ENCODE measurements around the gene HLX.
A peak's percentile ranks its signal among the peaks of the same experiment; 100 is the strongest.

HLX gene

GRCh38 chr1:220901881-220902280 is 22.6 kb downstream of the HLX start:
- no peak for DNase-seq

- no peak for DNase-seq
Measured at GRCh38 chr1:220902916-220903315, 23.7 kb downstream of the HLX start.

GRCh38 chr1:220904876-220905275 is 25.6 kb downstream of the HLX start:
- DNase-seq, result no peak

GRCh38 chr1:220905650-220906560 is 26.7 kb downstream of the HLX start:
- no peak for DNase-seq

- DNase-seq, result no peak
Measured at GRCh38 chr1:220906561-220907334, 27.5 kb downstream of the HLX start.

GRCh38 chr1:220908757-220909156 is 29.5 kb downstream of the HLX start:
- no peak for DNase-seq

GRCh38 chr1:220910021-220910420 is 30.8 kb downstream of the HLX start:
- DNase-seq, result no peak

- no peak for DNase-seq
Measured at GRCh38 chr1:220914283-220915116, 35.3 kb downstream of the HLX start.

GRCh38 chr1:220915117-220915440 is 35.8 kb downstream of the HLX start:
- DNase-seq, result no peak

- DNase-seq, result no peak
Measured at GRCh38 chr1:220915954-220916353, 36.7 kb downstream of the HLX start.

GRCh38 chr1:220917101-220917500 is 37.9 kb downstream of the HLX start:
- no peak for DNase-seq

- no peak for DNase-seq
Measured at GRCh38 chr1:220917535-220918209, 38.4 kb downstream of the HLX start.

- DNase-seq, result peak; percentile 76
Measured at GRCh38 chr1:220918285-220918951, 39.2 kb downstream of the HLX start.

GRCh38 chr1:220920967-220921366 is 41.7 kb downstream of the HLX start:
- no peak for DNase-seq

- no peak for DNase-seq
Measured at GRCh38 chr1:220921498-220921897, 42.3 kb downstream of the HLX start.

- no peak for DNase-seq
Measured at GRCh38 chr1:220921971-220922635, 42.9 kb downstream of the HLX start.

- no peak for DNase-seq
Measured at GRCh38 chr1:220922951-220923350, 43.7 kb downstream of the HLX start.

GRCh38 chr1:220924331-220924970 is 45.2 kb downstream of the HLX start:
- no peak for DNase-seq

- no peak for DNase-seq
Measured at GRCh38 chr1:220925707-220926106, 46.5 kb downstream of the HLX start.

- DNase-seq, result no peak
Measured at GRCh38 chr1:220926146-220926545, 46.9 kb downstream of the HLX start.

- DNase-seq, result no peak
Measured at GRCh38 chr1:220927442-220927841, 48.2 kb downstream of the HLX start.
